Measurements from ENCODE around the gene STX3. TPM values are rescaled to one million over a fixed set of nuclear protein-coding genes. Genes with fewer than 3 reads are reported as not detected.
A peak's percentile ranks its signal among the peaks of the same experiment; 100 is the strongest.

Gene STX3
- total and polyA plus RNA-seq, 2 of the 8 experiments (the other 6 are each of a cell fraction or from before 2014, with no cell fraction given): 50.5 to 56.1 TPM

- Histone ChIP-seq H3K14ac (ENCODE audit: insufficient read length) (no peak overlapping the region), H3K27ac (ENCODE audit: low read depth, low read length) (no peak overlapping the region), H2BK5ac (ENCODE audit: low read depth, low read length) (no peak overlapping the region), H3K4me2 (ENCODE audit: insufficient read depth in 1 of 2, low read depth in 2 of 2, low read length in 2 of 2) (no peak overlapping the region), H2BK20ac (ENCODE audit: low read length) (no peak overlapping the region), H3K4me3 (ENCODE audit: extremely low read depth in 1 of 4, insufficient read depth in 2 of 4, low read depth in 3 of 4, low read length in 4 of 4) (no peak overlapping the region), H3K36me3 (ENCODE audit: control insufficient read depth in 2 of 4, insufficient read depth in 4 of 4, low read length in 3 of 4) (peaks cover 11 to 37% (median 35%) of the 10 kb centered on the region in 4 experiments), H3K56ac (replicated peaks; ENCODE audit: insufficient read length, low read depth, low read length) (no peak overlapping the region), H2AFZ (ENCODE audit: low read length) (no peak overlapping the region), H3K18ac (ENCODE audit: extremely low read depth, low read length) (no peak overlapping the region), H3K23ac (ENCODE audit: insufficient read length) (no peak overlapping the region), H3K23me2 (ENCODE audit: low read depth, low read length) (no peaks in the 10 kb centered on the region), H4K91ac (replicated peaks; ENCODE audit: insufficient read length, low read length) (no peak overlapping the region), H3K79me2 (ENCODE audit: control insufficient read depth in 1 of 2, insufficient read depth in 2 of 2, low read length in 2 of 2) (no peaks in the 10 kb centered on the region), H3K27me3 (replicated peaks in 1 of 4; ENCODE audit: control insufficient read depth in 3 of 4, extremely low read depth in 1 of 4, insufficient read depth in 3 of 4, low read length in 3 of 4) (no peaks in the 10 kb centered on the region), H3K9ac (replicated peaks in 1 of 4; ENCODE audit: extremely low read depth in 1 of 4, low read depth in 3 of 4, low read length in 3 of 4) (no peak overlapping the region), H4K8ac (ENCODE audit: extremely low read depth, insufficient read depth, low read length) (no peak overlapping the region), H2AK5ac (ENCODE audit: low read depth, low read length) (no peak overlapping the region), H2BK15ac (ENCODE audit: low read length) (no peak overlapping the region), H3K4me1 (replicated peaks in 1 of 4; ENCODE audit: control insufficient read depth in 3 of 4, insufficient read depth in 4 of 4, low read length in 3 of 4) (no peaks in the 10 kb centered on the region), H4K20me1 (replicated peaks in 1 of 2; ENCODE audit: control insufficient read depth in 1 of 2, insufficient read depth in 2 of 2, low read length in 2 of 2) (peaks cover 0 to 6% of the 10 kb centered on the region in 2 experiments), H3K79me1 (ENCODE audit: low read depth, low read length) (no peaks in the 10 kb centered on the region), H3K9me3 (ENCODE audit: insufficient read depth in 2 of 2, low read depth in 1 of 2, low read length in 1 of 2) (no peaks in the 10 kb centered on the region), H2BK12ac (ENCODE audit: low read depth, low read length) (no peak overlapping the region), H2BK120ac (replicated peaks; ENCODE audit: low read depth, low read length) (no peak overlapping the region), H4K5ac (ENCODE audit: insufficient read length, low read depth, low read length) (no peak overlapping the region), H3K4ac (replicated peaks; ENCODE audit: insufficient read length, low read depth, low read length) (no peak overlapping the region)
- DNase-seq (ENCODE audit: low read depth in 1 of 2, low spot score in 2 of 2) (no peak), FAIRE-seq (no peak)
- 88% methylated on average over 4 of the region's 4 CpGs; no CpG with 5 or more reads in 1 of the 2 experiments for WGBS, 2 experiments (ENCODE audit: extremely low coverage in 1 of 2, insufficient coverage in 1 of 2, insufficient read length in 1 of 2, insufficient replicate concordance in 2 of 2, low coverage in 1 of 2, low lambda C conversion rate in 2 of 2, missing lambda C conversion rate in 1 of 2)
- CTCF ChIA-PET (ENCODE audit: partially characterized antibody): interaction anchor here (0.6 to 5.1 kb wide), 7 partner anchors 10 to 116 kb away, joined by 3 to 48 read pairs (median 4); partner anchors contain the start of gene STX3
- POLR2A ChIA-PET (ENCODE audit: partially characterized antibody): interaction anchor here (2.1 kb wide), 1 partner anchor 47 kb away, joined by 8 read pairs; the partner anchor contains the start of gene STX3
- no peak for TF ChIP-seq SAP30 (IDR thresholded peaks at IDR 0.05; ENCODE audit: insufficient read depth, insufficient replicate concordance, low read length)
- TF ChIP-seq EZH2 (IDR thresholded peaks at IDR 0.05; ENCODE audit: low read depth, low read length, severe bottlenecking): no peak
- TF ChIP-seq TCF12 (IDR thresholded peaks at IDR 0.05; ENCODE audit: low read depth, low read length): no peak
- TF ChIP-seq POU5F1 (IDR thresholded peaks at IDR 0.05; ENCODE audit: low read depth, low read length): no peak
- TF ChIP-seq RAD21 (IDR thresholded peaks at IDR 0.05 in 1 of 2, conservative IDR thresholded peaks at IDR 0.05 in 1 of 2; ENCODE audit: low read depth in 2 of 2, low read length in 2 of 2): peak; percentile 69 to 72
- TF ChIP-seq RXRA (IDR thresholded peaks at IDR 0.05; ENCODE audit: insufficient read depth, low read depth, low read length): no peak
- TF ChIP-seq SIX5 (IDR thresholded peaks at IDR 0.05; ENCODE audit: low read depth, low read length): no peak
- TF ChIP-seq POLR2A (IDR thresholded peaks at IDR 0.05; ENCODE audit: control extremely low read depth in 1 of 2, low read depth in 2 of 2, low read length in 2 of 2): no peak
- TF ChIP-seq SP4 (IDR thresholded peaks at IDR 0.05; ENCODE audit: low read length): no peak
- no peak for TF ChIP-seq BCL11A (IDR thresholded peaks at IDR 0.05; ENCODE audit: low read depth in 2 of 2, low read length in 2 of 2)
- no peak for TF ChIP-seq FOSL1 (IDR thresholded peaks at IDR 0.05; ENCODE audit: insufficient read depth, low read depth, low read length)
- TF ChIP-seq CHD2 (IDR thresholded peaks at IDR 0.05; ENCODE audit: low read length): no peak
- peak; percentile 89 for TF ChIP-seq E2F6 (IDR thresholded peaks at IDR 0.05)
Observed at GRCh38 chr11:59802639-59803176, 47.5 kb downstream of the STX3 start.

All from H1 (cell line).